Uterus (tissue), 2 donors: Measurements from ENCODE around the gene SDCCAG8.

ENCODE experiments used
- POLR2A ChIP-seq, 2 donors: fragments of 450-650 bp; IDR thresholded peaks; one replicate each; pipeline ENCODE4 v1.6.1; 2016; ENCODE audit warnings: antibody characterized with exemption in 2 of 2, mild to moderate bottlenecking in 1 of 2, moderate library complexity in 1 of 2
- TF ChIP-seq, protein P1 (sequence below), 4 experiments: fragments of 200-600 bp in 2 of 4; fragments of 450-650 bp in 2 of 4; sonication (generic) in 2 of 4; IDR thresholded peaks; one replicate each; pipeline ENCODE4 v1.5.1; 2016 to 2019; ENCODE audit warnings: antibody characterized with exemption in 4 of 4, mild to moderate bottlenecking in 2 of 4, moderate library complexity in 1 of 4

DNA sequence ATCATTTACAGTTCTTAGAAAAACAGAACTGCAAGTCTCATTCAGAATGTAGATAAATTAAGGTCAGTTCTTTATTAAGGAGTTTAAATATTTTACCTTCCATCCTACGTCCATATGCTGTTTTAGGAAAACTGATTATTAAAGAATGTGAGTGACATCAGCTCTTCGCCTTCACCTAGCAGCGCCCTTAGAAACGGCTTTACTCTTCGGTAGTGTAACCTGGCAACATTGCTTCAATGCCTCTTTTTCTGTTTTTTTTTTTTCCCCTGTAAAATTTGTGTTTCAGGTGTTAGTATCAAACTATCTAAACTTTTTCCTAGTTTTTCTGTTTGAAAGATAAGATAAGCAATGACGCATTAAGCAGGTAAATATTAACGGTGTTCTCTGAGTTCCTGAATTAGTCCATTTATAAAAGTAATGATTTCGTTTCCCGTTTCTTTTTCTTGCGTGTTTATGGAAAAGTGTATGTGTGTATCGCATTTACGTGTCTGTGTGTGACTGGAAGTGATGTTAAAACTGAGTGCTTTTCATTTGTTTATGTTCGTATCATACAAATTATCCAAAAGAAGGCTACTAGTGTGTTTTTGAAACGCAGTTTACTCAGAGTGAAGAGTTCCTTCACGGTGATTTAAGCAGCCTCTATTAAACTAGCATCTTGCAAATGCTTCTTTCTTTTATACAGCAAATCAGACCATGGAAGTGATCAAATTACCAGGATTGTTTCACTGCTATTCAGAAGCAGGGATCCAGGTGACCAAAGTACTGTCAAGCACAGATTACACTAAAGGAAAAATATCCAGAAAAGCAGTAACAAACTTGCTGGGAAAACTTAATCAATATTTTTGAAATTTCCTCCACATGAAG, 139.0 kb downstream of the SDCCAG8 start:
- TF ChIP-seq, protein P1, sequence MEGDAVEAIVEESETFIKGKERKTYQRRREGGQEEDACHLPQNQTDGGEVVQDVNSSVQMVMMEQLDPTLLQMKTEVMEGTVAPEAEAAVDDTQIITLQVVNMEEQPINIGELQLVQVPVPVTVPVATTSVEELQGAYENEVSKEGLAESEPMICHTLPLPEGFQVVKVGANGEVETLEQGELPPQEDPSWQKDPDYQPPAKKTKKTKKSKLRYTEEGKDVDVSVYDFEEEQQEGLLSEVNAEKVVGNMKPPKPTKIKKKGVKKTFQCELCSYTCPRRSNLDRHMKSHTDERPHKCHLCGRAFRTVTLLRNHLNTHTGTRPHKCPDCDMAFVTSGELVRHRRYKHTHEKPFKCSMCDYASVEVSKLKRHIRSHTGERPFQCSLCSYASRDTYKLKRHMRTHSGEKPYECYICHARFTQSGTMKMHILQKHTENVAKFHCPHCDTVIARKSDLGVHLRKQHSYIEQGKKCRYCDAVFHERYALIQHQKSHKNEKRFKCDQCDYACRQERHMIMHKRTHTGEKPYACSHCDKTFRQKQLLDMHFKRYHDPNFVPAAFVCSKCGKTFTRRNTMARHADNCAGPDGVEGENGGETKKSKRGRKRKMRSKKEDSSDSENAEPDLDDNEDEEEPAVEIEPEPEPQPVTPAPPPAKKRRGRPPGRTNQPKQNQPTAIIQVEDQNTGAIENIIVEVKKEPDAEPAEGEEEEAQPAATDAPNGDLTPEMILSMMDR (IDR thresholded peaks at IDR 0.05): no peak
- no peak for TF ChIP-seq POLR2A (IDR thresholded peaks at IDR 0.05)
